Natural killer cell (primary cell): ENCODE measurements around the gene CABLES1. TPM values are rescaled to one million over a fixed set of nuclear protein-coding genes. Genes with fewer than 3 reads are reported as not detected.

Experiments used
- ATAC-seq, 3 donors: fragments of 150-1000 bp in 2 of 3; fragments of 200-7000 bp in 1 of 3; cut with Tn5 transposase; 1 replicate in 1 of 3; 2 replicates in 2 of 3; pipeline ENCODE4 v1.10.0; 2021; ENCODE audit warnings: mild to moderate bottlenecking in 2 of 3, moderate library complexity in 2 of 3
- DNase-seq, 2 donors: peaks; one replicate each; pipeline versions ENCODE4 v3.0.0 to v3.0.0-alpha.2; 2013 to 2021; ENCODE audit warnings: mixed read lengths in 1 of 2
- H3K27ac ChIP-seq: one replicate; pipeline ENCODE4 v1.5.1; 2013; ENCODE audit warnings: mild to moderate bottlenecking, low read length
- H3K27me3 ChIP-seq: one replicate; pipeline ENCODE4 v1.6.1; 2013; ENCODE audit warnings: low read length; ENCODE audit not compliant: control insufficient read depth, insufficient read depth
- H3K36me3 ChIP-seq: one replicate; pipeline ENCODE4 v1.6.1; 2013; ENCODE audit warnings: low read length; ENCODE audit not compliant: control insufficient read depth, insufficient read depth
- H3K4me1 ChIP-seq: one replicate; pipeline ENCODE4 v1.6.1; 2013; ENCODE audit warnings: low read length; ENCODE audit not compliant: control insufficient read depth, insufficient read depth
- H3K4me3 ChIP-seq: one replicate; pipeline ENCODE4 v1.5.1; 2013; ENCODE audit warnings: low read length
- H3K9me3 ChIP-seq: one replicate; pipeline ENCODE4 v1.6.1; 2013; ENCODE audit warnings: low read length; ENCODE audit not compliant: control insufficient read depth, insufficient read depth
- H3K27ac Mint-ChIP-seq, 2 donors: one replicate each; pipeline ENCODE4 v1.8.0; 2022; ENCODE audit warnings: mild to moderate bottlenecking in 2 of 2, mixed read lengths in 2 of 2, moderate library complexity in 1 of 2
- H3K27me3 Mint-ChIP-seq, 2 donors: one replicate each; pipeline ENCODE4 v1.8.0; 2022; ENCODE audit warnings: low read depth in 2 of 2, mixed read lengths in 2 of 2
- H3K36me3 Mint-ChIP-seq: one replicate; pipeline ENCODE4 v1.8.0; 2022; ENCODE audit warnings: mixed read lengths
- H3K4me1 Mint-ChIP-seq, 2 donors: one replicate each; pipeline ENCODE4 v1.8.0; 2022; ENCODE audit warnings: mixed read lengths in 2 of 2
- H3K4me3 Mint-ChIP-seq: one replicate; pipeline ENCODE4 v1.8.0; 2022; ENCODE audit warnings: mild to moderate bottlenecking, moderate library complexity, mixed read lengths
- H3K9me3 Mint-ChIP-seq, 2 donors: one replicate each; pipeline ENCODE4 v1.8.0; 2022; ENCODE audit warnings: mixed read lengths in 2 of 2
- CTCF ChIP-seq: fragments of 200-600 bp; IDR thresholded peaks from one replicate; pipeline ENCODE4 v1.8.0; 2022; ENCODE audit warnings: antibody characterized with exemption
- WGBS: methylation state at CpG from one replicate; pipeline ENCODE4 v1.1.7; 2013; ENCODE audit warnings: missing lambda C conversion rate; ENCODE audit not compliant: insufficient coverage; 5-methylcytosine and 5-hydroxymethylcytosine counted together
- intact Hi-C: fragments of 100-400 bp; cut with micrococcal nuclease; formaldehyde crosslinking; loops from one replicate; pipeline ENCODE4 v1.14.2; 2022
- total RNA-seq, 4 donors: library from RNA; stranded (reverse); fragments of 120-200 nt in 1 of 4; gene quantifications; one replicate each; pipeline versions ENCODE4 v1.2.3 to v1.2.4, GENCODE V29; 2013 to 2022

The CABLES1 gene
- total RNA-seq, 3 donors from 2014 or later (not counting 1 experiment from before 2014, with no cell fraction given): 1.3 to 2.2 (median 1.8) TPM

DNA sequence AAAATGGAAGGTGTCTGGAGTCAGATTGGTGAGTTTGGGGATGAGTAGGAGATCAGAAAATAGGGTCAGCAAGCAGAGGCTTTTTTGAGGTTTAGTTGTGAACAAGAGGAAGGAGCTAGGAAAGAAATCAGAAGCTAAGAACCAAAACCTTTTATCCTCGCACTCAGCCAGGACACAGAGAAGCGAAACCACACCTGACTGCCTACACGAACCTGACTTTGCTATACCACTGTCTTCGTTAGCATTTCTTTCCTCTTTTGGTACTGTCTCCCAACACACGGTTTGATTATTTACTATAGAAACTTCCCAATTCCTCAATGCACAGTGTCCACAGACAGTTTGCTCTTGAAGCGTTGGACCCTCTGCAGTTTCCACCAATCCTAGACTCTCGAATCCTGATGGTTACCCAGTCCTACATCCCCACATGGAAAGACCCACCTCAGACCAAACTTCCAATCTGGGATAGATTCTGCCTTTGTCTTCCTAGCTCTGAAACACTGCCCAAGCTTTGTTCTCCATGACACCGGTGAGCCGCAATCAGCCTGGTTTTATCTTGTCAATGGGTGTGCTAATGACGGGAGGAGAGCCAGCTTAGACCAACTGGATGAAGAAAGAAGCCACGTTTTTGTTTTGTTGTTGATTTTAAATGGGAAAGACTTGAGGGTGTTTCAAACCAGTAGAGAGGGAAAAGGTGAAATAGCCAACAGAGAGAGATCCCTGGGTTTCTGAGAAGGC is 137.4 kb downstream of the CABLES1 start:
- H3K9me3 Mint-ChIP-seq: peaks cover 5 to 10% of the 10 kb centered on the region in 2 donors
- Histone ChIP-seq H3K27ac (no peak overlapping the region), H3K4me3 (no peak overlapping the region), H3K27me3 (no peaks in the 10 kb centered on the region), H3K9me3 (peaks cover 23% of the 10 kb centered on the region), H3K36me3 (no peaks in the 10 kb centered on the region), H3K4me1 (peaks cover 25% of the 10 kb centered on the region)
- 67% methylated on average over 11 of the region's 11 CpGs for WGBS
- H3K27me3 Mint-ChIP-seq: peaks cover 0 to 4% of the 10 kb centered on the region in 2 donors
- H3K36me3 Mint-ChIP-seq: peaks cover 10% of the 10 kb centered on the region
- intact Hi-C loops: no loop called here
- H3K4me3 Mint-ChIP-seq: no peak overlapping the region
- ATAC-seq (no peak), DNase-seq (no peak)
- no peak overlapping the region for H3K27ac Mint-ChIP-seq
- no peak for TF ChIP-seq CTCF
- H3K4me1 Mint-ChIP-seq: peaks cover 29 to 31% of the 10 kb centered on the region in 2 donors

DNA sequence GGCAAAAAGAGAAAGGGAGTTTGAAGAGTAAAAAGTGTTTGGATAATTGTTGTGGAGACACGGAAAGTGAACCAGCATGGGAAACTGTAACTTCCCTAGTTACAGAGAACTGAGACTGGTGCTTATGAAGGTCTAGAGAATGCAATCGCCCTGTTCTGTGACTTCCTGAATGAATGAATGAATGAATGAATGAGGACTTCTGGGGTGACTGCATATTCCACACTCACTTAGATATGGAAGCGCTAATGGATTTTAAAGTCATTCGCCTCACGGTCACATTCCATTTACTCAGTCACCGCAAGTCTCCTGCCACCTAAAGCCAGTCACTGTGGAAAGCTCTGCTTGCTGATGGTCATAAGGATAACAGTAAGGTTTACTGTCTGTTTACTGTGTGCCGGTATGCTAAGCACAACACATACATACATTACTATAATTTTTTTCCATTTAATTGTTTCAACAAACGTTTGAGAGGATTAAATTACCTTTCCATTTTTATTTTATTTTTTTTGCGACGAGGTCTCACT is 138.2 kb downstream of the CABLES1 start:
- H3K4me3 Mint-ChIP-seq: no peak overlapping the region
- Histone ChIP-seq H3K36me3 (no peaks in the 10 kb centered on the region), H3K27me3 (no peaks in the 10 kb centered on the region), H3K27ac (no peak overlapping the region), H3K4me3 (no peak overlapping the region), H3K4me1 (peaks cover 16% of the 10 kb centered on the region), H3K9me3 (peaks cover 21% of the 10 kb centered on the region)
- no peak overlapping the region for H3K27ac Mint-ChIP-seq
- H3K27me3 Mint-ChIP-seq: peaks cover 0 to 4% of the 10 kb centered on the region in 2 donors
- intact Hi-C loops: no loop called here
- peaks cover 20 to 23% of the 10 kb centered on the region in 2 donors for H3K4me1 Mint-ChIP-seq
- ATAC-seq (no peak), DNase-seq (no peak)
- no peak for TF ChIP-seq CTCF
- peaks cover 10% of the 10 kb centered on the region for H3K36me3 Mint-ChIP-seq
- H3K9me3 Mint-ChIP-seq: peaks cover 5 to 10% of the 10 kb centered on the region in 2 donors
- 89% methylated on average over 10 of the region's 10 CpGs for WGBS

DNA sequence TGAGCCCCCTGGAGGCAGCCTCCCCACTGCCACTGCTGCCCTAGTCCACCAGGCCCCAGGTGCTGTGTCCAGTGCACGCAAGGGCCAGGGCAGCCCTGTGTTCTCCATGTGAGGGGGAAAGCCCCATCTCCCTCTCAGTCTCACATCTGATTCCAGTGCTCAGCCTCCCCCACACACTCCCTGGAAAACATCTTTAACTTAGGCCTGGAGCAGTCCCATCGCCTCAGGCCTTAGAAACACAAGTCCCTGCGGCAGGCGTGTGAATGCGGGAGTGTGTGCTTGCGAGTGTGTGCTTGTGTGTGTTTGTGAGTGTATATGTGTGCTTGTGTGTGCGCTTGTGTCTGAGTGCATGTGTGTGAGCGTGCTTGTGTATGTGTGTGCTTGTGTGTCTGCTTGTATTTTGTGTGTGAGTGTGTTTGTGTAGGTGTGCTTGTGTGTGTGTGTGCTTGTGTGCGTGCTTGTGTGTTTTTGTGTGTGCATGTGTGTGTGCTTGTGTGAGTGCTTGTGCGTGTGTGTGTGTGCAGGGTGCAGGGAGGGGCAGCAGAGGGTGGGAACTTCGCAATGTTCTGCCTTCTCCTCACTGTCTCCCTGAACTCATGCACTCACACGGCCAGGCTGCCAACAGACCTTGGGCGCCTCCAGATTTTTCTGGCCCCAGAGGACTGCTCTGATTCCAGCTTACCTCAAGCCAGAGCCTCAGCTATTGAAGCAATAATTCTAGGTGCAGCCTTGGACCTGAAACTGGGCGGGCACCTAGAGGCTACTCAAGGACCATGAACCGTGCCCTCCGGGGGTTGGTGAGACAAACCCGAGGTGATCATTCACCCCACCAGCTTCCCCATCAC is 139.6 kb downstream of the CABLES1 start:
- Mint-ChIP-seq H3K36me3 (peaks cover under 1% of the 10 kb centered on the region), H3K4me1 (peaks cover 7 to 10% of the 10 kb centered on the region in 2 donors), H3K9me3 (peaks cover 0 to 3% of the 10 kb centered on the region in 2 donors), H3K27me3 (peaks cover 0 to 4% of the 10 kb centered on the region in 2 donors), H3K27ac (no peak overlapping the region), H3K4me3 (no peak overlapping the region)
- H3K27ac ChIP-seq: no peak overlapping the region
- no peaks in the 10 kb centered on the region for H3K27me3 ChIP-seq
- DNase-seq: no peak
- 94% methylated on average over 17 of the region's 17 CpGs for whole genome bisulfite sequencing
- TF ChIP-seq CTCF: no peak
- no peak overlapping the region for H3K4me3 ChIP-seq
- H3K36me3 ChIP-seq: no peaks in the 10 kb centered on the region
- intact Hi-C loops: no loop called here
- no peak for ATAC-seq
- peaks cover 10% of the 10 kb centered on the region for H3K9me3 ChIP-seq
- H3K4me1 ChIP-seq: peaks cover 8% of the 10 kb centered on the region
